ENCODE data around the gene TM4SF1.

GRCh38 chr3:149342413-149343380 is 34.8 kb downstream of the TM4SF1 start:
- TF ChIP-seq POLR2A (IDR thresholded peaks at IDR 0.05) (no peak), CTCF (IDR thresholded peaks at IDR 0.05) (no peak)

Measured in vagina (tissue), 2 donors.